Activated CD8-positive, alpha-beta memory T cell treated with anti-CD3 and anti-CD28 coated beads for 1 hour (primary cell): ENCODE measurements around the gene LIN28A.

ENCODE experiments used
- DNase-seq, 2 donors: peaks; one replicate each; pipeline ENCODE4 v3.0.0-alpha.2; 2020; ENCODE audit warnings: low read depth in 1 of 2; ENCODE audit errors: extremely low read depth in 1 of 2

Gene LIN28A

DNA sequence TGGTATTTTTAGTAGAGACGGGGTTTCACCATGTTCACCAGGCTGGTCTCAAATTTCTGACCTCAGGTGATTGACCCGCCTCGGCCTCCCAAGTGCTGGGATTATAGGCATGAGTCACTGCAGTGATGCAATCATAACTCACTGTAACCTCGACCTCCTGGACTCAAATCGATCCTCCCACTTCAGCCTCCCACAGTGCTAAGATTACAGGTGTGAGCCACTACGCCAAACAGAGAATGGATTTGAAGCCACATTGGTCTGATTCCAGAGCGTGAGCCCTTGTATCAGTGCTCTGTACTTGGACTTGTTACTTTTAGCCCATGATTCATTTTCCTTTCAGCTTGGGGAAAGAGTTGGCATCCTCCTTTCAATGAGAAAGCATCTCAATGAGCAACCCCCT is 23.2 kb upstream of the LIN28A start:
- no peak for DNase-seq

DNA sequence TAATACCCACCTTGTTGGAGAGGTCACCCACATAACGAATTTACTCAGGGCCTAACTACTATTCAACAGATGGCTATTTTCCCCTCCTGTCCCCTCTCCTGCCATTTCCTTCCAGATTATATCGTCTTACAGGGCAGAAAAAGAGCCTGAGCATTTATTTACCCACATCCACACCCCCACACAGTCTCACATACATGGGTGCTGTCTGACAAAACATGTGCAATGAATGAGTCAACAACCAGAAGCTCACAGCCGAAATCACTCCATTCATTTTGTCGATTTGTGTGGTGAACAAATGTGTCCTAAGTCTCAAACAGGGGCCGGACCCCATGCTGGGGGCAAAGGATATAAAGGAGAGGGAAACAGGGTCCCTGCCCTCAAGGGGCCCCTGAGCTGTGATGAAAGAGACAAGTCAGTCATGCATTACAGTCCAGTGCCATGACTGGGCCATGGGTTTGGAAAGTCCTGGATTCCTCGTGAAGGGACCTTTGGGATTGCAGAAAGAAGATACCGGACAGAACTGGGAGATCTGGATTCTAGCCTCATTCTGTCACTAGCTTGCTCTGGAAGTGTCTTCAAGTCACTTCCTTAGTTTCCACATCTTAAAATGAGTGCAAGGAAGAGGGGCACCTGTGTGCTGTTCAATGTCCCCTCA is 21.7 kb upstream of the LIN28A start:
- no peak for DNase-seq

GRCh38 chr1:26389604-26390247 is 20.9 kb upstream of the LIN28A start:
- DNase-seq, result no peak

- no peak for DNase-seq
These were observed 19.2 kb upstream of the LIN28A start for GRCh38 chr1:26391450-26391849.

DNA sequence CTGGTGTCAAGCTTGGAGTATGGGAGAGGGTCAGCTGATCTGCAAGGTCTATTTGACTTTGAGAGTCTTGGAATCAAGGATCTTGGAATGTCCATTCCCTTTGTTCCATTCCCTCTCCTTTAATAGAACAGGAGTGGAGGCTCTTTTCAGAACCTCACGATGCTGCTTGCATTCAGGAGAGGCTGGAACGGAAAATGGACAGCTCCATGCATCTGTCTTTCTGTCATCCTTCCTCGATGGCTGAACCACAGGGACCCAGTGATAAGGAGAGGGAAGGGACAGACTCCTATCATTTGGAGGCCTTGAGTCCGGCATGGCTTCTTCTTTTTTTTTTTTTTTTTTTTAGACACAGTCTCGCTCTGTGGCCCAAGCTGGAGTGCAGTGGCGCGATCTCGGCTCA is 14.9 kb upstream of the LIN28A start:
- no peak for DNase-seq

- DNase-seq, result no peak
These were observed 11.6 kb upstream of the LIN28A start for GRCh38 chr1:26399034-26399433.

- no peak for DNase-seq
These were observed 8.7 kb upstream of the LIN28A start for GRCh38 chr1:26401891-26402290.

- no peak for DNase-seq
These were observed 7.0 kb upstream of the LIN28A start for GRCh38 chr1:26403656-26404055.

- DNase-seq, result no peak
These were observed 6.0 kb upstream of the LIN28A start for GRCh38 chr1:26404641-26405040.

- no peak for DNase-seq
These were observed 5.2 kb upstream of the LIN28A start for GRCh38 chr1:26405281-26405915.

DNA sequence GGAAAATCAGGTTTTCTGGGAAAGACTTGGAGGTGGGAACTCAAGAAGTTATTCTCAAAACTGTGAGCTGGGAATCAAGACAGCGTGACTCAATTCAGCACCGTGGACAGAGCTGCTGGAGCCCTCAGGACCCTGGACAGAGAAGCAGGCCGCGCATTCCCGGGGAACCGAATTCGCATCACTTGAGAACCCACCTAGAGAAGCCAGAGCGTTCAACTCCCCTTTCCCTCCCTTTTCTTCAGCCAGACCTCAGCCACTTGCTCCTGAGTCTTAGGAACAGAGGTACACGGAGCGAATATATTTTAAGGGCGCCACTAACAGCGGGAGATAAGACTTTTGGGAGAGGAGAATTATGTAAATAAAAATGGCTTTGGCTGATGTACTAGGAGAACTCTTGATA is 2.0 kb upstream of the LIN28A start:
- DNase-seq, result peak; percentile 48 to 66

- no peak for DNase-seq
These were observed 1.3 kb upstream of the LIN28A start for GRCh38 chr1:26409191-26409807.

DNA sequence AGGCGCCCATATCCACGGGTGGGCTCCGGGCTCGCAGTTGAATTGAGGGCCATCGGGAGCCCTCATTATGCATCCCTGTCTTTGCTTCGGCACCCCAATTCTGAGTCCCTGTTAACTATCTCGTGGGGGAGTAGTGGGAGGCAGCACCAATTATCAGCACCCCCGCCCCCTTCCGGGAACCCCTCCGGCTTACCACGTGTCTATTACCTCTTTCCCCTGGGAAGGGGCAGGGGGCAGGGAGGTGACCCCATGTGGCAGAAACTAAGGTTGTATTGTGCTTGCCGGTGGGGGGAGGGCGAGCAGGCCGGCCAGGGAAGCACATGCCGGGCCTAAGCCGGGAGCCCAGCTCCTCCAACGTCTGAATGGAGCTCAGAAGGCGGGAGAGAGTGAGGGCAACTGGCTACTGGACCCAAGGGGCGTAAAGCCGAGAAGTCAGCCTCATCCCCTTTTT is 1.0 kb downstream of the LIN28A start:
- DNase-seq, result no peak

- no peak for DNase-seq
These were observed 1.7 kb downstream of the LIN28A start for GRCh38 chr1:26412180-26412840.

DNA sequence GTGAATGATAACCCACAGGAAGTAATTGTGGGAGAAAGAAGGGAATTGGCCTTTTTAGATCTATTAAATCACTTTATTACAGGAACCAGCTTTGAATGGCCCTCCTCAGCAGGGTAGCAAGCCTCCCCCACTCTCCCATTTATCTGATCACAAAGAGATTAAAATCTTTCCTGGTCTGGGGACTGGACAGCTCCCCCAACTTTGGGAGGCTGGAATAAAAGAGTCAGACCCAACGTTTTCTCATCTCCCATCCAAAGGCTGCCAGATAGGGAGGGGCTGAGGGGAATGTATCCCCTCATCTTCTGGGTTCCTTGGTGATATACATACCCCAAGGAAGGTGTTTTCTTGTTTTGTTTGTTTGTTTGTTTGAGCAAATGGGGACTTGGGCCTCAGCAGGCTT is 2.4 kb downstream of the LIN28A start:
- no peak for DNase-seq

DNA sequence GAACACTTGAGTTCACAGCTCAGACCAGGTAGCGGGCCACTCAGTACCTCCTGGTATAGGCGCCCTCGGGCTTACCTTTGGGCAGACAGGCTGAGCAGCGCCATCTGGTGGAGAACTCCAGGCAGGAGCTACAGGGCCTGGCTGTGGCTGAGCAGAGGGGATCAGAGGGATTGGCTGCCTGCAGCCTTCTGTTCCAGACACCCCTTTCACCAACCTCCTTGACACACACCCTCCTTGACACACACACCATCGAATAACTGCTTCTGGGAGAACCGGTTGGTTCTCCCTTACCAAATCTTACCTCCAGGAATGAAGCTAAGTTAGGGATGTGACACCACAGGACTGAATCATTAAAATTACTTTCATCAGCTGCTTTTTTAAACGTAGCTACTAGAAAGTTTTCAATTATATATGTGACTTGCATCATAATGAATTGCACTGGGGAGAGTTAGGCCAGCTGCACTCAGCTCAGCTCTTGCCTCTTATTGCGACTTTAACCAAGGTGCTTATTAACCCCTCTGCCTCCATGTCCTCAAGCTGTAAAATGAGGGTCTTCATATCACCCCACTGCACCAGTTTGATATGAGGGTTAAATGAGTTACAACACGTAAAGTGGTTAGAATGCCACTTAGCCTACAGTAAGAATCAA is 6.6 kb downstream of the LIN28A start:
- peak; percentile 57 to 78 for DNase-seq

DNA sequence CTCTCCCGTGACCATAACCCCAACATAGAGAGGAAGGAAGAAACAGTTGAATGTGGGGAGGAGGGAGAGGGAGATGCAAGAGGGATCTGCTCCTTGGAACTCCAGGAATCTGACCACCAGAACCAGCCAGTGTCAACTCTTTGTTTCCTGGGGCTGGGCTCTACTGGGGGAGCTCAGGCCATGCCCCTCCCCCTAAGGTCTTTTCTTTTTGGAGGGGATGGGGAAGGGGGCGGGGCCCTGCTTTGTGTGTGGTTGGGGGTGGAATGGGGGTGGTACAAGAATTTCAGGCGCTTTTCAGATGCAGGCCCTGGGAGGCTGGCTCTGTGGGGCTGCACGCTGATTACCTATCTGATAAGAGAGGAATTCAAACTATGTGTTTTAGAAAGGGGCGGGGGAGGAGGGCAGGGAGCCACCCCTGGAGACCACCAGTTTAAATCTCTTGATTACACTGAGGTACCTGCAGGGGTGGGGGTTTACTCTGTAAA is 8.3 kb downstream of the LIN28A start:
- DNase-seq, result no peak

DNA sequence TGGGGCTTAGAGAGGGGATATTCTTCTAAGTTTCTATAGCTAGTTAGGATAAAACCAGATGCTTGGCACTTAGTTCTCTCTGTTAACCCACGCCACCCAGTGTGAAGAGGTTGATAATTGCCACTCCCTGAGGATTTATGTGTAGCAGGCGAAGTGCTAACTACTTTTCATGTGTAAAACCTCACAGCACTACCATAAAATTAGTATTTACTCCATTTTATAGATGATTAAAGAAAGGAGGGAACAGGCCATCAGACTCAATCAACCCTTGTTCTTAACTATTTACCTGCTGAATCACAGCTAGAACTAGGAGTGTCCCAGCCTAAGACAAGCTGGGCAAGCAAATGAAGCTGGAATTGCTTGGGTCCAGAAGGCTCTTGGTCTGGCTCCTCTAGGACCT is 8.9 kb downstream of the LIN28A start:
- no peak for DNase-seq

GRCh38 chr1:26429721-26430120 is 19.1 kb downstream of the LIN28A start:
- DNase-seq, result no peak

DNA sequence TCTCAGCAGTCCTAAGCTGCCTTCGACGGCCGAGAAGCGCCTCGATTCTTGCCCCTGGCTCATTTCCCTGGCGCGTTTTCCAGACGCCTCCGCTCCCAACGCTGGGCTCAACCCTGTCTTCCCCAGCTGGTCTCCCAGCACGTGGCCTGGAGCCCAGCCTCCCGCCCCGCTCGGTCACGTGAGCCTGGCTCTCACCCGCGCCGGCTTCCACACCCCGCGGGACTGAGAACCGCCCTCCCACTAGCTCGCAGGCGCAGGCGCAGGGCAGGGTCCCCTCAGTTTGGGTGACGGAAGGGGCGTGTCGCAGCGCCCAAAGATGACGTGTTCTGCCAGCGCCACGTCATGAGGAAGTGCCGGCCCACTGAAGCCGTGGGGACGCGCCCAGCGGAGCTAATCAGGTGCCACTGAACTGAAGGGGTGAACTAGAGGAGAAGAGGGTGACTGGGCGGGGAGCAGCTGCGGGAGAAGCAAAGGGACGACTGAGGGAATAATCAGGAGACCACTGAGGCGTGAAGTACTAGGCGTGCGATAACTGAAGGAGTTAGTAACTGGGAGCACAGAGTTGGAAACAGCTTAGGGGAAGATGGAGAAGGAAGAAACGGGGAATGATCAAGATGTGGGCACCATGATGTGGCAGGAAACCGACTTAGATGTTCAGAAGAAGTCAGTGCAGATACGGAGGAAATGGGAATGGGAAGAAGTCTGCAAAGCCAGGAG is 21.5 kb downstream of the LIN28A start, which contains the start of gene DHDDS:
DHDDS (plus strand) TSS at position 343 of the 717 bp plus-strand sequence. CDS start 625 bp downstream, outside the sequence.
- DNase-seq, result peak; percentile 94 to 99
